Posterior cingulate gyrus (tissue), 11 donors: ENCODE measurements around the gene FAXC.

Experiments
- DNase-seq, 10 donors: peaks; one replicate each; pipeline versions ENCODE4 v3.0.0 to v3.0.0-alpha.2; 2020 to 2021; ENCODE audit warnings: mixed read lengths in 3 of 10
- intact Hi-C: fragments of 100-400 bp; cut with DNase I; formaldehyde crosslinking; loops from one replicate; pipeline ENCODE4 v1.15.1; 2023

FAXC gene

DNA sequence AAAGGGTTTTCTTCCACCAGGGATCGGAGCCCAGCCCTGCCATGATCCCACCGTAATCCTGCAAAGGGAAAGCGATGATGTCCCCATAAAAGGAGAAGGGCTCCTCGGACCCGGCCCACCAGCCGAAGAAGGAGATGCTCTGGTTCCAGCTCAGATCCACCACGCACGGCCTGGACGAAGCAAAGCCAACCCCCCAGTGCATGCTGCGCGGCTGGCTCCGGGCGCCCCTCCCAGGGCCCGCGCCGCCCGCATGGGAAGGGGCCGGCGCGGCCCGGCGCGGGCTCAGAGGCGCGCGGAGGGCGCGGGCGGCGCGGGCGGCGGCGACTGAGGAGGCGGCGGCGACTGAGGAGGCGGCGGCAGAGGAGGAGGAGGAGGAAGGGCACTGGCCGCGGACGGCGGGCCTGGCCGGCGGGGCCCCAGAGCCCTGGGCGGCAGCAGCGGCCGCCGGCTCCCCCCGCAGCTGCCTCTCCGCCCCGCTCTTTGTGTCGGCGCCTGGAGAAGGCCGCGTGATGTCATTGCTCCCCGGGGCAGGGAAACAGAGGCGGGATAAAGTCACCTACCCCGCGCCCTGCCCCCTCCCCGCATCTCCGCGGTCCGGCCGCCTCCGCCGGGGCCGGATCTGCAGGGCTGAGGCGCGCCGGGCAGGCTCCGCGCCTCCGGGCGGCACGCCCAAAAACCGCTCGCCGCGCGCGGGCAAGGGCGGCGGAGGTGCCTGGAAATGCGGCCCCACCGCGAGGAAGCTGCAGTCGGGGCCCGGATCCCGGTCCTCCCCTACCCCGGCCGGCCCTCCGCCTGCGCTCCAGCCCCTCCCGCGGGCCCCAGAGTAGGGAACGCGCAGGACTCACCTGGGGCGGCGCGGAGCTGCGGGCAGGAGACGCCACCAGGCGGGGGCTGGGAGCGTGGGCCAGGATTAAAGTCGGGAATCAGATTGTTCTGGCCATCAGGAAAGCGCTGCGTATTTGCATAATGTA, at the start of gene FAXC:
Gene FAXC (minus strand): TSS at position 504 of the 971 bp plus-strand sequence. CDS start 302 bp downstream, at position 202.
- intact Hi-C loops = no loop called here
- peak; percentile 19 to 92 (median 50) for DNase-seq

DNA sequence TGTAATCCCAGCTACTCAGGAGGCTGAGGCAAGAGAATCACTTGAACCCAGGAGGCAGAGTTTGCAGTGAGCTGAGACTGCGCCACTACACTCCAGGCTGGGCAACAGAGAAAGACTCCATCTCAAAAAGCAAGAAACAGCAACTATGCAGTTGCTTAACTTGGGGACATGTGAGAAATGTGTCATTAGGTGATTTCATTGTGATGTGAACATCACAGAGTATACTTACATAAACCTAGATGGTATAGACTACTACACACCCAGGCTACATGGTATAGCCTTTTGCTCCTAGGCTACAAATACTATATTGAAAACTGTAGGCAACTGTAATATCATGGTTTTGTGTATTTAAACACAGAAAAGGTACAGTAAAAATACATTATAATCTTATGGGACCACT, 47.8 kb upstream of the FAXC start:
- intact Hi-C loops = no loop called here
- DNase-seq = no peak

DNA sequence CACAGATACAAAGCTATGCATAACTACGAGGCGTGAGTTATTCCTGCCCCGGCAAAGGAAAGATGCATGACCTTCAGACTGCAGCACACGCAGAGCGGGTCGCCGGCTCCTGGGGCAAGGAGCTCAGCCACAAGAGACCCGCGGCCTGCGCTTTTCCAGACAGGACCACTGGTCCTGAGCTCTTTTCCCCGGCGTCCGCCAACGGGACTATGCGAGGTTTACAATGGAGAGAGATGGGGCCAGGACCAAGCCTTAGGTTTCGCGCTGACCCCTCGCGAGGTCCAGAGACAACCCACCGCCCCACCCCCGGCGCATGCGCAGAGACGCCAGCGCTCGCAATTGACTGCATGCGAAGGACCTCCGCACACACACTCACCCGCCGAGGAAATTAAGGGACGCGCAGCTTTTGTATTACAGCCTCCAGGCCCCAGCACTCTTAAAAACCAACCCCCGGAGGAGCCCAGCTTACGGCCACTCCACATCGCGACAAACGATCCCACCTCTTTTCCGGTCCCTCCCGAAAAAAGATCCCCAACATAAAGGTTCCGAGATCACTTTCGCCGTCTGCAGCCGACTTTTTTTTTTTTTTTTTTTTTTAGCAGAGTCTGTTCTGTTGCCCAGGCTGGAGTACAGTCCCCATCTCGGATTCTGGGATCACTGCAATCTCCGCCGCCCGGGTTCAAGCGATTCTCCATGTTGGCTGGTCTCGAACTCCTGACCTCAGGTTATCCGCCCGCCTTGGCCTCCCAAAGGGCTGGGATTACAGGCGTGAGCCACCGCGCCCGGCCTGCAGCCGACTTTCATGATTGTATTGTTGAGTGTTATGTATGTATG, 44.4 kb upstream of the FAXC start, which contains the start of gene COQ3:
Gene COQ3 (minus strand): TSS at position 498 of the 834 bp plus-strand sequence. CDS start 16 bp downstream, at position 482.
- peak; percentile 64 to 94 (median 72) for DNase-seq
- intact Hi-C loops = loop anchor here (2.0 to 5.0 kb wide), 2 partner anchors 31 to 62 kb away; partner anchors contain the start of gene PNISR

GRCh38 chr6:99393366-99393697, 43.9 kb upstream of the FAXC start:
- no peak for DNase-seq
- intact Hi-C loops = loop anchor here (2.0 to 5.0 kb wide), 2 partner anchors 31 to 61 kb away; partner anchors contain the start of gene PNISR

- intact Hi-C loops = loop anchor here (5.0 kb wide), 1 partner anchor 59 kb away; no protein-coding TSS in a partner anchor
- no peak for DNase-seq
These were observed 41.4 kb upstream of the FAXC start for GRCh38 chr6:99390896-99391295.

DNA sequence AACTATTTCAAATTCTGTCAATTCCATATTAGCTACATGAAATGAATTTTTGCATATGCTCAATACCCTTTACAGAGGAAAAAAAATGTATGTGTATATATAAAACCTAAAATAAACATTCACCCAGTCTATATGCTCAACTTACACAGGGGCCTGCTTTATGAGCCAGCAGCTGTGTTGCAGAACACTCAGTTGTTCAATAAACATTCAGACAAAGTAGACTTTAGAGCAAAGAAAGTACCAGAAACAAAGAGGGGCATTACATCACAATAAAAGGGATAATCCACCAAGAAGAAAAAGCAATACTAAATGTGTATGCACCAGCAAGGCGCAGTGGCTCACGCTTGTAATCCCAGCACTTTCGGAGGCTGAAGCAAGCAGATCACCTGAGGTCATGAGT, 35.0 kb upstream of the FAXC start:
- DNase-seq = no peak
- intact Hi-C loops = no loop called here

DNA sequence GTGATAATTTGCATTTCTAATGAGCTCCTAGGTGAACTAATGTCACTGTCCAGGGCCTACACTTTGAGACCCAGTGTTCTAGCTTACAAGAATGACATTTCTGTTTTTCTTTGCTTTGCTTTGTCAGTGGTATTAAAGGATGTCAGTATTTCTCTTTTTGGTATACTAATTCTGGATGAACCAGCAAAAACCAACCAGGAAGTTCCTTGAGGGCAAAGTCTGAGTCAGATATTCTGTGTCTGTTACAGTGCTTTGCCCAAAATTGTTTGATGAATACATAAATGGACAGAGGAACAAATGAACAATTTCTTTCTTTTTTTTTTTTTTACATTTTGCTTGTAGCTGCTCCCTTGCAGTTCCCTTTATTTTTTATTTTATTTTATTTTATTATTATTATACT, 29.2 kb upstream of the FAXC start:
- no peak for DNase-seq
- intact Hi-C loops = no loop called here

DNA sequence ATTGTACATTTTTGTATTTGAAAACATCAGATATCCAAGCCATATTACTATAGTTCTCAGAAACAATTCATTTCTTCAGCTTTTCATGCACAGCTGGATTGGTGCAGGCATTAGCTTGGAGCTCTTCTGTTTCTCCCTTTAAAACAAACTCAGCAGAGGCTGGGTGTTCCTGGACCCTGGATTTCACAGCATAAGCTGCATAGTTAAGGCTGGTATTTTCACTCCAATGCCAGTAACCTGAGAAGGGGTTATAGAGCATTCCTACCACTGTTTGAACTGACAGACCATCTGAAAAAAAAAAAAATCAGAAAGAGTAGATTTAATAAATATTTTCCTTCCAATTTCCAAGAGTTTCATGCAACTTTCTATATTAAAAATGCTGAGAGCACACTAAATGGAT, 20.1 kb upstream of the FAXC start:
- DNase-seq = no peak
- intact Hi-C loops = no loop called here

DNA sequence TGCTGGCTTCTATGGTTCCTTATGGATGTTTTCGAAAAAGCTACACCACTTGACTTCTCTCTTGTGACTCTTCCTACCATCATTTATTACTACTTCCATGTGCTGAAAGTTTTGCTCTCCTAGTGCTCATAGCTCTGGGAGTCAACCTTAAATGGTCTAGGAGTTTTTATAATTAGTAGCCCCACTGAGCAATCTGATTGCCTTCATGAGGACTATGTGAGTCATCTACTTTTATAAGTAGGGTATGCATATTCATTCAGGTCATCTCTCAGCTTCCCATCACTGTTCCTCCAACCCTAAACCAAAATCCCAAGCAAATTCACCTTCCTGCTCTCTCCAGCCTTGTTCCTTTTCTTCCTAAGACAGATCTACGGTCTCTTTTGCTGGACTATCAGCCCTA, 17.4 kb upstream of the FAXC start:
- DNase-seq = no peak
- intact Hi-C loops = no loop called here

DNA sequence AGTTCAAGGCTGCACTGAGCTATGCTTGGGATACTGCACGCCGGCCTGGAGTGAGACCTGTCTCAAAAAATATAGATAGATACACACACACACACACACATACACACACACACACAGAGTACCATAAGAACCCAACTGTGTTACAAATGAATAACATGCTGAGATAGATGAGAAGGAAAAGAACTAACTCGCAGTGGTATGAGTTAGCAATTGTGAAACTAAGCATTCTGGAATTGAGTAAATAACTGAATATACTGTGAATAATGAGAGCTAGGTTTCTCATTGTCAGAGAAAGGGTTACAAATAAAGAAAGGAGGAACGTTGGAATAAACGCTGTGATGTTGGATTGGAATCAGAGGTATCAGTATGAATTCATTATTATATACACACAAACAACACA, 14.6 kb upstream of the FAXC start:
- intact Hi-C loops = no loop called here
- no peak for DNase-seq

GRCh38 chr6:99362678-99363268, 13.3 kb upstream of the FAXC start:
- DNase-seq = no peak
- intact Hi-C loops = no loop called here

DNA sequence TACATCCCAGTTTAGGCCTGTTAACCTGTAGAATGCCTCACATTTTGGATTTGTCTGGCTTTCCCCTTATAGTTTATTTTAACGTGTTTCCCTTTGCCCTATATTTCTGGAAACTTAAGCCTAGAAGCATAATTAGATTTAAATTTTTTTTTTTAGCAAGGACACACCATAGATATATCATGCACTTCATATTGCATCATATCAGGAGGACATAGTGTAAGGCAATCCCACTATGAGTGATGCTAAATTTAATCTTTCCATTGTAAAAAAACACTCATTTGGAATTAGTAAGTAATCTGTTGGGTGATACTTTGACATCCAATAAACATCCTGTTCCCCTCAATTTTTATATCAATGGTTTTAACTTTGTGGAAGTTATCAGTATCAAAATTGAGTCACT, 10.3 kb upstream of the FAXC start:
- intact Hi-C loops = no loop called here
- DNase-seq = no peak

DNA sequence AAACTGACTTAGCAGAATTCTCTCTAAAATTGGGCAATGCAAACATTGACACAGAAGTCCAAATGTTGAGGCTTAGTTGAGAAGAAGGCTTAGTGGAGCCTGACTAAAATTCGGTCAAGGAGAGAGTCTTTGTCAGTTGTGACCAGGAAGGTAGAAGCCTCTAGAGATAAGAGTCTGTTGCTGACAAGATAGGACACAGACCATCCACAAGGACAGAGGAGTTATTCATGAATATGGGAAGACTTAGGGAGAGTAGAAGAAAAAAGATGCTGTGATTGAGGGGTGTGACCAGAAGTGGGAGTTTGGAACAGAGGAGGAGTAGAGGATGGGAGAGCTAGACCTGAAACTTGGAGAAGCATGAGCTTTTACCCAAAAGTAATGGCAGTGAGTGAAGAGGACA, 7.2 kb upstream of the FAXC start:
- no peak for DNase-seq
- intact Hi-C loops = no loop called here

DNA sequence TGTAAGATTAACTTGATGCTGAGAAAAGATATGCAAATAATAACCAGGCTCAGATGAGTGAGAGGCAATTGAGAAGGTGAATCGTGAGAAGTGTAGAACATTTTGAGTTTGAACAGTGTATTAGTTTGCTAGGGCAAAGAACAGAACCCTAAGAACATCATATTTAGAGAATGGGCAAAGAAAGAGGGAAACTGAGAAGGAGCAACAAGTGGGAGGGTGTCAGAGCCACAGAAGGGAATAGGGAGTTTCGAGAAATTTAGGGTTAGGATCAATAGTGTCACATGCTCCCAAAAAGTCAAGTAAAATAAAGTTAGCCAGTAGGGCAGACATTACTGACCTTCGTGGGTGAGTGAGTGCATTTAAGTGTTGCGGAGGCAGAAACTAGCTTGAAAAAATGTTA, 5.5 kb upstream of the FAXC start:
- intact Hi-C loops = no loop called here
- no peak for DNase-seq

DNA sequence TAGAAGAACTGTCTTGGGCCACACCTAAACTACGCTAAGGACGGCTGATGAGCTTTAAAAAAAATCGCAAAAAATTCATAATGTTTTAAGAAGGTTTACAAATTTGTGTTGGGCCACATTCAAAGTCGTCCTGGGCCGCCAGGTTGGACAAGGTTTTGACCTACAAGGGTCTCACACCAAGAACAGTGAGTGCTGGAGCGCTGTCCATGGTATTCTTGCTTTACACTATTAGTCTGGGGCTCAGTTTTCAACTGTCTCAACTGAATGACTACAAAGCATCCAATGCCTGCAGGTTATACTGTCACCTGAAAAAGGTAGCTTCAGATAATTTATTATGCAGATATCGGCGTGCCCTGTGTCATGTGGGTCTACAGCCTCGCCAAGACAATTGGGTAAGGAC, 3.7 kb upstream of the FAXC start:
- intact Hi-C loops = no loop called here
- no peak for DNase-seq

GRCh38 chr6:99350573-99350972, 1.1 kb upstream of the FAXC start:
- intact Hi-C loops = no loop called here
- DNase-seq = peak in 1 of 10 donors; percentile 72

GRCh38 chr6:99348288-99349170, 945 bp downstream of the FAXC start:
- intact Hi-C loops = no loop called here

DNA sequence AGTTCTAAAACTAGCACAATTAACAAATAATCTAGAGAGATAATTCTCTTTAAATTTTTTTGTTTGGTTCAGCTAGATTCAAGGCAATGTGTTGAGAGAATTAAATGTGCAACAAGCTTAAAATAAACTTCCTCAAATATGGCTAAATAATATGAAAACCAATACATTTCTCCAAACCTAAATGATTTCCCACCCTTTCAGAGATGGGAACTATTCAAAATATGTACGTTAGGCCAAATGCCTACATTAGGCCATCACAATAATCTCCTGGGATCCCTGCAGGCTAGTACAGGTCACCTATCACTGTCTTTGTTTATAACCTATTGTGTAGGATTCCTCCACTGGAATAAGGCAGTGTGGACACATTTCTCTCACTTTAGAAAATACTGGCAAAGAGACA, 1.7 kb downstream of the FAXC start:
- no peak for DNase-seq
- intact Hi-C loops = no loop called here

More at GRCh38 chr6:99348288-99349170, 945 bp downstream of the FAXC start:
- peak in 3 of 10 donors; percentile 29 to 83 (median 30) for DNase-seq

DNA sequence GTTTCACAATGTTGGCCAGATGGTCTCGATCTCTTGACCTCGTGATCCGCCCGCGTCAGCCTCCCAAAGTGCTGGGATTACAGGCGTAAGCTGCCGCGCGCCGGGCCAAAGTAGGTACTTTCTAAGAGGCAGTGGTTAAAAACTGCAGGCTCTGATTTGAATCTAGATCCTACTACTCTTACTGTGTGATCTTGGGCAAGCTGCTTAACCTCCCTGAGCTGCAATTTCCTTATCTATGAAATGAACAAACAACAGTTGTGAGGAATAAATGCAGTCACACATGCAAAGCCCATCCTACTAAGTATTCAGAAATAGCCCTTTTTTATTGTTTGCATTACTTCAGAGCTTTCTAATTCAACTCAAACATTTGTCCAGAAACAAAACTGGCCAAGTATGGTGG, 2.9 kb downstream of the FAXC start:
- intact Hi-C loops = no loop called here
- DNase-seq = no peak

GRCh38 chr6:99345164-99345563, 4.3 kb downstream of the FAXC start:
- intact Hi-C loops = no loop called here
- DNase-seq = no peak
